Transverse colon (tissue), 4 donors: ENCODE results near the gene SUSD2. TPM values are rescaled to one million over a fixed set of nuclear protein-coding genes. Genes with fewer than 3 reads are reported as not detected.
A peak's percentile ranks its signal among the peaks of the same experiment; 100 is the strongest.

ENCODE experiments used
- DNase-seq: peaks from one replicate; pipeline ENCODE4 v3.0.0-alpha.2; 2019
- H3K27ac ChIP-seq, 4 donors: fragments of 200-600 bp; sonication (generic); 2 replicates each; pipeline ENCODE4 v1.5.1; 2016 to 2018; ENCODE audit warnings: inconsistent platforms in 4 of 4
- H3K27me3 ChIP-seq: fragments of 200-600 bp; sonication (generic); 2 replicates; pipeline ENCODE4 v1.5.1; 2017; ENCODE audit warnings: inconsistent platforms
- H3K36me3 ChIP-seq, 4 donors: fragments of 200-600 bp; sonication (generic); 2 replicates each; pipeline ENCODE4 v1.5.1; 2017 to 2019; ENCODE audit warnings: inconsistent platforms in 4 of 4
- H3K4me1 ChIP-seq, 4 donors: fragments of 200-600 bp; sonication (generic); 2 replicates each; pipeline ENCODE4 v1.5.1; 2017 to 2020; ENCODE audit warnings: inconsistent platforms in 4 of 4
- H3K4me3 ChIP-seq, 4 donors: fragments of 200-600 bp; sonication (generic); 1 replicate in 1 of 4; 2 replicates in 3 of 4; pipeline versions ENCODE4 v1.5.1 to v1.6.1; 2017 to 2019; ENCODE audit warnings: inconsistent platforms in 4 of 4
- H3K9me3 ChIP-seq, 2 donors: fragments of 200-600 bp; sonication (generic); 2 replicates each; pipeline ENCODE4 v1.5.1; 2017 to 2019; ENCODE audit warnings: inconsistent platforms in 2 of 2
- EP300 ChIP-seq: sonication (generic); formaldehyde crosslinking; IDR thresholded peaks from one replicate; pipeline ENCODE4 v1.6.1; 2017; ENCODE audit warnings: antibody characterized with exemption, low read depth
- POLR2A ChIP-seq: fragments of 450-650 bp; IDR thresholded peaks from one replicate; pipeline ENCODE4 v1.6.1; 2016; ENCODE audit warnings: antibody characterized with exemption, mild to moderate bottlenecking, moderate library complexity
- POLR2AphosphoS5 ChIP-seq, 3 donors: sonication (generic); formaldehyde crosslinking; IDR thresholded peaks; one replicate each; pipeline ENCODE4 v1.6.1; 2016; ENCODE audit warnings: antibody characterized with exemption in 3 of 3
- WGBS, 2 donors: methylation state at CpG; one replicate each; pipeline ENCODE4 v1.1.5; 2018; ENCODE audit warnings: low coverage in 1 of 2; 5-methylcytosine and 5-hydroxymethylcytosine counted together
- in situ Hi-C, 4 donors: fragments of 200-750 bp; cut with MboI; loops; one replicate each; pipeline versions ENCODE4 v1.15.0 to v1.15.1; 2017; ENCODE audit warnings: low sequenced_read_pairs in 3 of 4, low pct_ligation_motif_present in 1 of 4, low pct_unique_long_range_greater_than_20kb in 1 of 4
- intact Hi-C: fragments of 100-400 bp; cut with DNase I; formaldehyde crosslinking; loops from one replicate; pipeline ENCODE4 v1.15.1; 2023; ENCODE audit warnings: low total_unique reads
- total RNA-seq, 4 donors: library from RNA; depleted of rRNA; stranded (reverse); fragments of >200 nt; gene quantifications; one replicate each; pipeline ENCODE4 v1.1.0, GENCODE V29; 2016
- TF ChIP-seq, protein P1 (sequence below), 5 experiments: fragments of 200-600 bp in 3 of 5; fragments of 450-650 bp in 2 of 5; sonication (generic) in 3 of 5; IDR thresholded peaks; 1 replicate in 2 of 5; 2 replicates in 3 of 5; pipeline ENCODE4 v1.5.1; 2016 to 2017; ENCODE audit warnings: antibody characterized with exemption in 5 of 5, inconsistent platforms in 3 of 5, mild to moderate bottlenecking in 2 of 5, moderate library complexity in 1 of 5

SUSD2 gene
- total RNA-seq, 4 donors from 2014 or later = 0.37 to 67.7 (median 3.8) TPM

- Histone ChIP-seq H3K9me3 (no peaks in the 10 kb centered on the region), H3K36me3 (no peaks in the 10 kb centered on the region), H3K4me3 (no peak overlapping the region), H3K27me3 (no peaks in the 10 kb centered on the region), H3K4me1 (peaks cover 40 to 64% (median 43%) of the 10 kb centered on the region in 4 donors), H3K27ac (peak overlapping the region; percentile 86 to 93 (median 88))
- in situ Hi-C loops (no loop called here), intact Hi-C loops (no loop called here)
- WGBS, 2 donors = 93% methylated on average over 8 of the region's 9 CpGs; no CpG with 5 or more reads in 1 of the 2 donors
- no peak for TF ChIP-seq POLR2A
- DNase-seq = no peak
Observed at GRCh38 chr22:24145446-24146193, 35.7 kb upstream of the SUSD2 start.

DNA sequence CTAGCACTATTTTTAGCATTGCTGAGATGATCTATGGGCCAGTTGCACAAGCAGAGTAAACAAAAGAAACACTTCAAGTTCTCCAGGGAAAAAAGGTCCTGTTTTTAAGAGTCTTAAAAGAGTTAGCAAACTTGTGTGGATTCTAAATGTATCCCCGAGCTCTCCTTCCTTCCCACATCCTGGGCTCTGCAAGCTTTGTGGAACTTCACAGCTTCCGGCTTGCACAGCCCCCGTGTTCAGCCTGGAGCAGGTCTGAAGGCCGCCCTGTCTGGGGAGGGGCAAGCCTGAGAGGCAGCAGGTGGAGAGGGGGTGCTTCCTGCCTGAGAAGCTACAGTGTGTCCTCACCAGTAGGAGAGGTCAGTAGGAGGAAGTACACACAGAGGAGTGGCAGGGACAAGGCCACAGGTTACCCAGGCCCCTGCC, 35.1 kb upstream of the SUSD2 start:
- H3K4me1 ChIP-seq = peaks cover 40 to 59% (median 43%) of the 10 kb centered on the region in 4 donors
- WGBS, 2 donors = 0 to 3% methylated on average over 1 to 4 of the region's 4 CpGs
- peak; percentile 84 for DNase-seq
- H3K27me3 ChIP-seq = no peaks in the 10 kb centered on the region
- TF ChIP-seq POLR2AphosphoS5 (IDR thresholded peaks at IDR 0.05) (peak; percentile 41 to 68 (median 44)), EP300 (no peak), POLR2A (peak; percentile 56)
- TF ChIP-seq, protein P1, sequence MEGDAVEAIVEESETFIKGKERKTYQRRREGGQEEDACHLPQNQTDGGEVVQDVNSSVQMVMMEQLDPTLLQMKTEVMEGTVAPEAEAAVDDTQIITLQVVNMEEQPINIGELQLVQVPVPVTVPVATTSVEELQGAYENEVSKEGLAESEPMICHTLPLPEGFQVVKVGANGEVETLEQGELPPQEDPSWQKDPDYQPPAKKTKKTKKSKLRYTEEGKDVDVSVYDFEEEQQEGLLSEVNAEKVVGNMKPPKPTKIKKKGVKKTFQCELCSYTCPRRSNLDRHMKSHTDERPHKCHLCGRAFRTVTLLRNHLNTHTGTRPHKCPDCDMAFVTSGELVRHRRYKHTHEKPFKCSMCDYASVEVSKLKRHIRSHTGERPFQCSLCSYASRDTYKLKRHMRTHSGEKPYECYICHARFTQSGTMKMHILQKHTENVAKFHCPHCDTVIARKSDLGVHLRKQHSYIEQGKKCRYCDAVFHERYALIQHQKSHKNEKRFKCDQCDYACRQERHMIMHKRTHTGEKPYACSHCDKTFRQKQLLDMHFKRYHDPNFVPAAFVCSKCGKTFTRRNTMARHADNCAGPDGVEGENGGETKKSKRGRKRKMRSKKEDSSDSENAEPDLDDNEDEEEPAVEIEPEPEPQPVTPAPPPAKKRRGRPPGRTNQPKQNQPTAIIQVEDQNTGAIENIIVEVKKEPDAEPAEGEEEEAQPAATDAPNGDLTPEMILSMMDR (IDR thresholded peaks at IDR 0.05) = peak in 2 of 5 experiments; percentile 18 to 22
- no peak overlapping the region for H3K4me3 ChIP-seq
- H3K27ac ChIP-seq = peak overlapping the region; percentile 86 to 93 (median 88)
- H3K9me3 ChIP-seq = no peaks in the 10 kb centered on the region
- intact Hi-C loops = no loop called here
- in situ Hi-C loops = no loop called here
- H3K36me3 ChIP-seq = no peaks in the 10 kb centered on the region

GRCh38 chr22:24146791-24147353, 34.4 kb upstream of the SUSD2 start:
- TF ChIP-seq EP300 (no peak), POLR2A (no peak), POLR2AphosphoS5 (IDR thresholded peaks at IDR 0.05) (no peak)
- TF ChIP-seq, protein P1 (IDR thresholded peaks at IDR 0.05) = no peak
- in situ Hi-C loops (no loop called here), intact Hi-C loops (no loop called here)
- DNase-seq = peak; percentile 42
- H3K4me1 ChIP-seq = peaks cover 40 to 53% (median 43%) of the 10 kb centered on the region in 4 donors
- no peaks in the 10 kb centered on the region for H3K27me3 ChIP-seq
- WGBS, 2 donors = 20 to 47% methylated on average over 1 to 4 of the region's 4 CpGs
- no peaks in the 10 kb centered on the region for H3K9me3 ChIP-seq
- H3K36me3 ChIP-seq = no peaks in the 10 kb centered on the region
- peak overlapping the region; percentile 86 to 93 (median 88) for H3K27ac ChIP-seq
- no peak overlapping the region for H3K4me3 ChIP-seq

DNA sequence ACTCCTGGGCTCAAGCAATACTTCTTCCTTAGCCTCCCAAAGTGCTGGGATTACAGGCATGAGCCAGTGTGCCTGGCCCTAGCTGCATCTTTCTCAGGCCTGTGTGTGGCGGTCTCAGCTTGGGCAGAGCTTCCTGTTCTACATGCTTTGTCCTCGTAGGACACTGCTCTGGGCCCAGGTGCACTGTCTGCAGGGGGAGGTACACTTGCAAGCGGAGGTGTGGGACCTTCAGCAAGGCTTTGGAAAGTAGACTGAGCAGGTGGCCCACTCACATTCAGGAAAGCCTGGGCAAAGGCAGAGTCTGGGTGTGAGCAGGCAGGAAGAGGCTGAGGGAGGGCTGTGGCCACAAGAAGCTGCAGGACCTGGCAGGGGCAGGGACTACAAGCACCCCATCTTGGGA, 33.6 kb upstream of the SUSD2 start:
- intact Hi-C loops (no loop called here), in situ Hi-C loops (no loop called here)
- Histone ChIP-seq H3K27ac (peak overlapping the region; percentile 86 to 93 (median 88)), H3K4me3 (no peak overlapping the region), H3K4me1 (peaks cover 40 to 53% (median 43%) of the 10 kb centered on the region in 4 donors), H3K9me3 (no peaks in the 10 kb centered on the region), H3K36me3 (no peaks in the 10 kb centered on the region), H3K27me3 (no peaks in the 10 kb centered on the region)
- DNase-seq = no peak
- TF ChIP-seq POLR2AphosphoS5 (IDR thresholded peaks at IDR 0.05) = no peak
- no peak for TF ChIP-seq EP300
- TF ChIP-seq, protein P1 (IDR thresholded peaks at IDR 0.05) = no peak
- no peak for TF ChIP-seq POLR2A
- 78% methylated on average over 3 of the region's 3 CpGs; no CpG with 5 or more reads in 1 of the 2 donors for WGBS, 2 donors
